GM12874 (cell line): Measurements from ENCODE around the gene RBPJ.

Experiments
- CTCF ChIP-seq: IDR thresholded peaks from 2 replicates; pipeline ENCODE4 v1.5.1; 2011; ENCODE audit warnings: low read depth, mild to moderate bottlenecking, control low read depth, low read length, moderate library complexity; ENCODE audit not compliant: insufficient read depth

The RBPJ gene

DNA sequence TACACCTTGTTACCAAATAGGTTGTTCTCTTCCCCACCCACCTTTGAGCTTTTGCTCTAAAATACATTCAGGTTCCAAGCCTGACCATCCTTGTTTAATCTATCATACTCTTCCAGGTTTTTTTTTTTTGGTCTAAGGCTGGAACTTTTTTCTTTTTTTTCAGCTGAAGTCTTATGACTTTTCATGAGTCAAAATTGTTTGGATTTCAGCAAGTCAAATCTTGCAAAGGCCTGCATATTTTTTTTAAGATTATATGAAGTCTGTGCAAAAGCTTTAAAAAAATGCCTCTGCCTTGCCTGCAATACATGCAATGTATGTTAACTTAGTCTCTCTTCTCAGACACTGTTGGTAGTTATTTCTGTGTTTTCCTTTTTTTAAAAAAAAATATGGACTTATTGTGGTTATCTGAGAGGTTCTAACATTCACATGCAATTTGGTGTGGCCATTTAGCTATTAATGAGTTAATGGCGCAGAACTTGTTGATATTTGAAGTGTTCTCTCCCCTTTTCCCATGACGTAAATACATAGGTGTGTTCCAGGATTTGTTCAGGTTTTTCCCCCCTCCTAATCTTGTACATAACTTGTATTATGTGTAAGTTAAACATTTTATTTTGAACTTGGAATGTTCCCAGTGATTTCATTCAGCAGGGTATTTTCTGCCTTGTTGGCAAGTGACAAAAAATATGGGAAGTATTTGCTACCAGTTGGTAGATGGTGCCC is 110.8 kb downstream of the RBPJ start:
- no peak for TF ChIP-seq CTCF

GRCh38 chr4:26432419-26432818 is 111.6 kb downstream of the RBPJ start:
- TF ChIP-seq CTCF = no peak

DNA sequence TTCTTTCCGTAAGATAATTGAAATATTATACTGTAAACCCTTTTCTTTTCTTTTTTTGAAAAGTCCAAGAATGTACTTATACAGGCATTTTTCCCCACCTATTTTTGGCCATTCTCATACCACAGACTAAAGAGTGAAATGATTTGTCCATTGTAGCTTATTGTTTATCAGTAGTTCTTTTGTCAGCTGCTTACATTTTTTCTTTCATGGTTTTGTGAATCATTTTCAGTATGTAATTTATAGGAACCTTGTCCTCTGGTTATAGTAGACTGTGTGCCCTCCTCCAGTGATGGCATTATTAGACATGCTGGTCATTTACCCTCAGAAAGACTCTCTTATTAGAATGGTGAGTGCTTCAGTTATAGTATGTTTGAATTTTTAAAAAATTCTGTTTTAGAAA is 112.7 kb downstream of the RBPJ start:
- no peak for TF ChIP-seq CTCF

DNA sequence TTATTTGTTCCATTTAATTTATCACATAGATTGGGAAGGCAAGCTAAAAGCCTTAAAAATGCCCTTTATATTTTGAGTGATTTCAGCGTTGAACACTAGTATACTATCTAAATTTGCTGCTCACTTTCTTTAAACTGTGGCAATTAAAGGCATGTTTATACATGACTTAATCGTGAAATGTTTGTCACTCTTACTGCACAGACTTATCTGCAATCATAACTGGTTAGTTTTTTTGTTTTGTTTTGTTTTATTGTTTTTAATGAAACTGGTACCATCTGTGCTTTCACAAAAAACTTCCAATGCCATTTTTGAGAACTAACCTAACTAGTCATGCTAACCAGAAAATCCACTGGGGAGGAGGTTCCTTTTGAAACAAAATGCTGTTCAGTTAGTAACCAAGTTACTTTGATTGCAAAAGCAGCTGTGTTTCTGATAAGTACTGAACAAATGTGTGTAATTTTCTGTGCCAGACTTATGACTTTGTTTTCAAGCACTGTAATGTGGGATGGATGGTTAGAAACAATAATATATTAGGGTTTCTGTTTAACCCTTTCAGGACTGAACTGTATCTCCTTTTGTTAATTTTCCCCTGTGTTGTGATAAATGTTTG is 113.3 kb downstream of the RBPJ start:
- TF ChIP-seq CTCF = no peak

GRCh38 chr4:26441102-26441501 is 120.3 kb downstream of the RBPJ start:
- no peak for TF ChIP-seq CTCF

GRCh38 chr4:26441771-26442170 is 121.0 kb downstream of the RBPJ start:
- TF ChIP-seq CTCF = no peak

GRCh38 chr4:26447378-26447777 is 126.6 kb downstream of the RBPJ start:
- TF ChIP-seq CTCF = no peak
